ENCODE results near the gene TUBG2.
"Not testable (repeated sequence)": the region's sequence is repeated elsewhere in the genome, so short reads cannot be mapped to it uniquely, and the experiment has no call there.

The TUBG2 gene

GRCh38 chr17:42655528-42655927 is 3.6 kb upstream of the TUBG2 start:
- DNase-seq (ENCODE audit: low spot score): no peak

GRCh38 chr17:42657824-42658588 is 1.1 kb upstream of the TUBG2 start:
- no peak for DNase-seq (ENCODE audit: low spot score)

GRCh38 chr17:42659932-42660274 is 819 bp downstream of the TUBG2 start:
- DNase-seq (ENCODE audit: low spot score): not testable (repeated sequence)

- DNase-seq (ENCODE audit: low spot score): no peak
These were observed 1.7 kb downstream of the TUBG2 start for GRCh38 chr17:42660692-42661345.

- DNase-seq (ENCODE audit: low spot score): no peak
These were observed 6.5 kb downstream of the TUBG2 start for GRCh38 chr17:42665581-42666001.

- DNase-seq (ENCODE audit: low spot score): not testable (repeated sequence)
These were observed 7.0 kb downstream of the TUBG2 start for GRCh38 chr17:42666126-42666525.

GRCh38 chr17:42667088-42667951 is 8.2 kb downstream of the TUBG2 start:
- peak; percentile 11 for DNase-seq (ENCODE audit: low spot score)

- DNase-seq (ENCODE audit: low spot score): no peak
These were observed 10.6 kb downstream of the TUBG2 start for GRCh38 chr17:42669705-42669976.

- DNase-seq (ENCODE audit: low spot score): no peak
These were observed 11.1 kb downstream of the TUBG2 start for GRCh38 chr17:42669977-42670788.

GRCh38 chr17:42670789-42671657 is 11.9 kb downstream of the TUBG2 start:
- DNase-seq (ENCODE audit: low spot score): no peak

- DNase-seq (ENCODE audit: low spot score): no peak
These were observed 13.0 kb downstream of the TUBG2 start for GRCh38 chr17:42672038-42672437.

GRCh38 chr17:42673266-42673884 is 14.3 kb downstream of the TUBG2 start:
- no peak for DNase-seq (ENCODE audit: low spot score)

- DNase-seq (ENCODE audit: low spot score): no peak
These were observed 15.0 kb downstream of the TUBG2 start for GRCh38 chr17:42673885-42674754.

- no peak for DNase-seq (ENCODE audit: low spot score)
These were observed 15.8 kb downstream of the TUBG2 start for GRCh38 chr17:42674755-42675347.

- DNase-seq (ENCODE audit: low spot score): no peak
These were observed 16.4 kb downstream of the TUBG2 start for GRCh38 chr17:42675348-42675964.

- DNase-seq (ENCODE audit: low spot score): no peak
These were observed 16.9 kb downstream of the TUBG2 start for GRCh38 chr17:42675965-42676423.

GRCh38 chr17:42676424-42677011 is 17.4 kb downstream of the TUBG2 start, which contains the start of gene PLEKHH3:
TSS of gene PLEKHH3 (minus strand) at chr17:42676994. CDS start at chr17:42676563, 431 bp downstream.
- no peak for DNase-seq (ENCODE audit: low spot score)

Data from pons (tissue), 1 donor.